WTC11 (cell line): ENCODE results near the gene FXYD6. TPM values are rescaled to one million over a fixed set of nuclear protein-coding genes. Genes with fewer than 3 reads are reported as not detected.

Experiments
- ATAC-seq: fragments of 200-7000 bp; cut with Tn5 transposase; 2 replicates; pipeline ENCODE4 v1.10.0; 2021; ENCODE audit warnings: mild to moderate bottlenecking, moderate library complexity
- CTCF ChIA-PET: fragments of 300-600 bp; sonication (Branson Sonifier 250); formaldehyde crosslinking; loops from one replicate; lab custom pipeline; 2021; ENCODE audit warnings: antibody characterized with exemption; lab: Charles Lee
- POLR2A ChIA-PET: fragments of 350-600 bp; sonication (Branson Sonifier 250); formaldehyde crosslinking; loops from one replicate; lab custom pipeline; 2021; ENCODE audit warnings: antibody characterized with exemption; lab: Charles Lee
- DNase-seq: peaks from one replicate; pipeline ENCODE4 v3.0.0; 2021; ENCODE audit warnings: low spot score
- H3K27ac Mint-ChIP-seq: 2 replicates; pipeline ENCODE4 v1.8.0; 2021; ENCODE audit warnings: mixed read lengths
- H3K27me3 Mint-ChIP-seq: 2 replicates; pipeline ENCODE4 v1.8.0; 2021; ENCODE audit warnings: low read depth, mild to moderate bottlenecking, moderate library complexity, mixed read lengths
- H3K36me3 Mint-ChIP-seq: 2 replicates; pipeline ENCODE4 v1.8.0; 2021; ENCODE audit warnings: mixed read lengths
- H3K4me1 Mint-ChIP-seq: 2 replicates; pipeline ENCODE4 v1.8.0; 2022; ENCODE audit warnings: mixed read lengths
- H3K4me3 Mint-ChIP-seq: 2 replicates; pipeline ENCODE4 v1.8.0; 2021; ENCODE audit warnings: mild to moderate bottlenecking, moderate library complexity, mixed read lengths
- H3K9me3 Mint-ChIP-seq: 2 replicates; pipeline ENCODE4 v1.8.0; 2021; ENCODE audit warnings: mixed read lengths
- AFF4 ChIP-seq: sonication (generic); formaldehyde crosslinking; IDR thresholded peaks from 2 replicates; pipeline ENCODE4 v1.8.1; 2023; ENCODE audit warnings: mild to moderate bottlenecking, missing genetic modification reagents, borderline replicate concordance
- AR ChIP-seq: fragments of 250-450 bp; sonication (Bioruptor Pico); IDR thresholded peaks from 2 replicates; pipeline ENCODE4 v1.9.0; 2021; ENCODE audit warnings: mild to moderate bottlenecking
- CTCF ChIP-seq: fragments of 200-600 bp; IDR thresholded peaks from 2 replicates; pipeline ENCODE4 v1.8.0; 2022; ENCODE audit warnings: antibody characterized with exemption
- IRF1 ChIP-seq: sonication (generic); formaldehyde crosslinking; IDR thresholded peaks from 2 replicates; pipeline ENCODE4 v1.8.0; 2023; ENCODE audit warnings: missing genetic modification reagents
- JAZF1 ChIP-seq: fragments of 250-450 bp; sonication (Bioruptor Pico); IDR thresholded peaks from 2 replicates; pipeline ENCODE4 v1.9.0; 2021; ENCODE audit warnings: moderate library complexity, mild to moderate bottlenecking, inconsistent platforms
- MYBL2 ChIP-seq: sonication (generic); formaldehyde crosslinking; IDR thresholded peaks from 2 replicates; pipeline ENCODE4 v1.8.1; 2023; ENCODE audit warnings: mild to moderate bottlenecking, moderate library complexity, missing genetic modification reagents
- NFE2L1 ChIP-seq: sonication (generic); formaldehyde crosslinking; IDR thresholded peaks from 2 replicates; pipeline ENCODE4 v1.8.1; 2023; ENCODE audit warnings: missing genetic modification reagents
- NFYB ChIP-seq: sonication (generic); formaldehyde crosslinking; conservative IDR thresholded peaks from 2 replicates; pipeline ENCODE4 v1.8.0; 2022; ENCODE audit warnings: low read depth, missing genetic modification reagents
- TEAD1 ChIP-seq: sonication (generic); formaldehyde crosslinking; IDR thresholded peaks from 2 replicates; pipeline ENCODE4 v1.8.0; 2022; ENCODE audit warnings: mild to moderate bottlenecking, missing genetic modification reagents
- TEAD4 ChIP-seq: sonication (generic); formaldehyde crosslinking; IDR thresholded peaks from 2 replicates; pipeline ENCODE4 v1.8.0; 2022; ENCODE audit warnings: mild to moderate bottlenecking, missing genetic modification reagents
- TP53 ChIP-seq: sonication (generic); formaldehyde crosslinking; IDR thresholded peaks from 2 replicates; pipeline ENCODE4 v1.8.1; 2023; ENCODE audit warnings: mild to moderate bottlenecking, missing genetic modification reagents
- ZNF138 ChIP-seq: sonication (generic); formaldehyde crosslinking; conservative IDR thresholded peaks from 2 replicates; pipeline ENCODE4 v1.8.1; 2022; ENCODE audit warnings: mild to moderate bottlenecking, moderate library complexity, missing genetic modification reagents
- ZNF423 ChIP-seq: fragments of 250-450 bp; sonication (Bioruptor Pico); IDR thresholded peaks from 2 replicates; pipeline ENCODE4 v2.1.2; 2022; ENCODE audit warnings: mild to moderate bottlenecking, moderate library complexity
- total RNA-seq: library from RNA; stranded (reverse); gene quantifications from 3 replicates; pipeline ENCODE4 v1.2.3, GENCODE V29; 2021
- TF ChIP-seq, protein P1 (sequence below): sonication (generic); formaldehyde crosslinking; IDR thresholded peaks from 2 replicates; pipeline ENCODE4 v1.8.0; 2023; ENCODE audit warnings: missing genetic modification reagents, mild to moderate bottlenecking, borderline replicate concordance
- TF ChIP-seq, protein P2 (sequence below): sonication (generic); formaldehyde crosslinking; IDR thresholded peaks from 2 replicates; pipeline ENCODE4 v1.8.1; 2023; ENCODE audit warnings: mild to moderate bottlenecking, missing genetic modification reagents
- TF ChIP-seq, protein P3 (sequence below): fragments of 250-450 bp; sonication (Bioruptor Pico); IDR thresholded peaks from 2 replicates; pipeline ENCODE4 v2.1.2; 2022; ENCODE audit warnings: mild to moderate bottlenecking, moderate library complexity

FXYD6 gene
- total RNA-seq, 1 experiment from 2014 or later, result 26.2 TPM

- H3K9me3 Mint-ChIP-seq, result no peaks in the 10 kb centered on the region
- POLR2A ChIA-PET, result interaction anchor here (1.1 kb wide), 1 partner anchor 17 kb away, joined by 6 read pairs; the partner anchor contains the start of gene FXYD6
- CTCF ChIA-PET, result interaction anchor here (3.1 to 3.3 kb wide), 2 partner anchors 16 to 87 kb away, joined by 23 to 35 read pairs; partner anchors contain the start of gene FXYD6
- ATAC-seq (no peak), DNase-seq (no peak)
- peaks cover 36% of the 10 kb centered on the region for H3K4me1 Mint-ChIP-seq
- H3K27ac Mint-ChIP-seq, result no peak overlapping the region
- H3K27me3 Mint-ChIP-seq, result no peaks in the 10 kb centered on the region
- H3K36me3 Mint-ChIP-seq, result no peaks in the 10 kb centered on the region
- no peak overlapping the region for H3K4me3 Mint-ChIP-seq
- TF ChIP-seq ZNF138 (CRISPR knock-in tag) (no peak), NFYB (CRISPR knock-in tag) (no peak), JAZF1 (no peak)
Measured at GRCh38 chr11:117859488-117860112, 16.9 kb downstream of the FXYD6 start.

DNA sequence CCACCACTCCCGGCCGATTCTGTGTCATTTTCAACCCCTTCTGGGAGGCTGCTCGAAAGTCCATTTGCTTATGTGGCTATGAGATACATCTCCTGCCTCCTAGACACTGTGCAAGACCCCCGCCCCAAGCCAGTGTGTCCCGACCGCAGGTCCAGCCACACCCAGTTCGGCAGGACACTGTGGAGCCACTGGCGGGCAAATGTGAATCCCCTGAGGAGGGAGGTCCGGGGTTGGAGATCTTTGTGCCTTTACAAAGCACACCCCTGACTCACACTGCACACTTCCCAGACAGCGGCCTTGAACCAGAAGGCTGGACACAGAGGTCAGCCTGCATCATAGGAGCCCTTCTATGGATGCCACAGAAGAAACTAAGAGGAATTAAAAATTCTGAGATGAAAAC is 17.4 kb downstream of the FXYD6 start:
- Mint-ChIP-seq H3K36me3 (no peaks in the 10 kb centered on the region), H3K9me3 (no peaks in the 10 kb centered on the region), H3K27ac (no peak overlapping the region), H3K27me3 (no peaks in the 10 kb centered on the region), H3K4me1 (peaks cover 40% of the 10 kb centered on the region), H3K4me3 (no peak overlapping the region)
- no peak for TF ChIP-seq TEAD1
- no peak for TF ChIP-seq CTCF
- TF ChIP-seq TP53, result no peak
- no peak for TF ChIP-seq TEAD4 (CRISPR knock-in tag)
- no peak for TF ChIP-seq NFE2L1 (CRISPR knock-in tag)
- TF ChIP-seq AR (CRISPR knock-in tag), result no peak
- TF ChIP-seq, protein P1, sequence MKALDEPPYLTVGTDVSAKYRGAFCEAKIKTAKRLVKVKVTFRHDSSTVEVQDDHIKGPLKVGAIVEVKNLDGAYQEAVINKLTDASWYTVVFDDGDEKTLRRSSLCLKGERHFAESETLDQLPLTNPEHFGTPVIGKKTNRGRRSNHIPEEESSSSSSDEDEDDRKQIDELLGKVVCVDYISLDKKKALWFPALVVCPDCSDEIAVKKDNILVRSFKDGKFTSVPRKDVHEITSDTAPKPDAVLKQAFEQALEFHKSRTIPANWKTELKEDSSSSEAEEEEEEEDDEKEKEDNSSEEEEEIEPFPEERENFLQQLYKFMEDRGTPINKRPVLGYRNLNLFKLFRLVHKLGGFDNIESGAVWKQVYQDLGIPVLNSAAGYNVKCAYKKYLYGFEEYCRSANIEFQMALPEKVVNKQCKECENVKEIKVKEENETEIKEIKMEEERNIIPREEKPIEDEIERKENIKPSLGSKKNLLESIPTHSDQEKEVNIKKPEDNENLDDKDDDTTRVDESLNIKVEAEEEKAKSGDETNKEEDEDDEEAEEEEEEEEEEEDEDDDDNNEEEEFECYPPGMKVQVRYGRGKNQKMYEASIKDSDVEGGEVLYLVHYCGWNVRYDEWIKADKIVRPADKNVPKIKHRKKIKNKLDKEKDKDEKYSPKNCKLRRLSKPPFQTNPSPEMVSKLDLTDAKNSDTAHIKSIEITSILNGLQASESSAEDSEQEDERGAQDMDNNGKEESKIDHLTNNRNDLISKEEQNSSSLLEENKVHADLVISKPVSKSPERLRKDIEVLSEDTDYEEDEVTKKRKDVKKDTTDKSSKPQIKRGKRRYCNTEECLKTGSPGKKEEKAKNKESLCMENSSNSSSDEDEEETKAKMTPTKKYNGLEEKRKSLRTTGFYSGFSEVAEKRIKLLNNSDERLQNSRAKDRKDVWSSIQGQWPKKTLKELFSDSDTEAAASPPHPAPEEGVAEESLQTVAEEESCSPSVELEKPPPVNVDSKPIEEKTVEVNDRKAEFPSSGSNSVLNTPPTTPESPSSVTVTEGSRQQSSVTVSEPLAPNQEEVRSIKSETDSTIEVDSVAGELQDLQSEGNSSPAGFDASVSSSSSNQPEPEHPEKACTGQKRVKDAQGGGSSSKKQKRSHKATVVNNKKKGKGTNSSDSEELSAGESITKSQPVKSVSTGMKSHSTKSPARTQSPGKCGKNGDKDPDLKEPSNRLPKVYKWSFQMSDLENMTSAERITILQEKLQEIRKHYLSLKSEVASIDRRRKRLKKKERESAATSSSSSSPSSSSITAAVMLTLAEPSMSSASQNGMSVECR (CRISPR knock-in tag), result no peak
- TF ChIP-seq, protein P2, sequence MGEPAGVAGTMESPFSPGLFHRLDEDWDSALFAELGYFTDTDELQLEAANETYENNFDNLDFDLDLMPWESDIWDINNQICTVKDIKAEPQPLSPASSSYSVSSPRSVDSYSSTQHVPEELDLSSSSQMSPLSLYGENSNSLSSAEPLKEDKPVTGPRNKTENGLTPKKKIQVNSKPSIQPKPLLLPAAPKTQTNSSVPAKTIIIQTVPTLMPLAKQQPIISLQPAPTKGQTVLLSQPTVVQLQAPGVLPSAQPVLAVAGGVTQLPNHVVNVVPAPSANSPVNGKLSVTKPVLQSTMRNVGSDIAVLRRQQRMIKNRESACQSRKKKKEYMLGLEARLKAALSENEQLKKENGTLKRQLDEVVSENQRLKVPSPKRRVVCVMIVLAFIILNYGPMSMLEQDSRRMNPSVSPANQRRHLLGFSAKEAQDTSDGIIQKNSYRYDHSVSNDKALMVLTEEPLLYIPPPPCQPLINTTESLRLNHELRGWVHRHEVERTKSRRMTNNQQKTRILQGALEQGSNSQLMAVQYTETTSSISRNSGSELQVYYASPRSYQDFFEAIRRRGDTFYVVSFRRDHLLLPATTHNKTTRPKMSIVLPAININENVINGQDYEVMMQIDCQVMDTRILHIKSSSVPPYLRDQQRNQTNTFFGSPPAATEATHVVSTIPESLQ (CRISPR knock-in tag), result no peak
- no peak for TF ChIP-seq AFF4 (CRISPR knock-in tag)
- no peak for TF ChIP-seq MYBL2 (CRISPR knock-in tag)
- no peak for TF ChIP-seq IRF1 (CRISPR knock-in tag)
- TF ChIP-seq ZNF423 (CRISPR knock-in tag), result no peak
- TF ChIP-seq, protein P3, sequence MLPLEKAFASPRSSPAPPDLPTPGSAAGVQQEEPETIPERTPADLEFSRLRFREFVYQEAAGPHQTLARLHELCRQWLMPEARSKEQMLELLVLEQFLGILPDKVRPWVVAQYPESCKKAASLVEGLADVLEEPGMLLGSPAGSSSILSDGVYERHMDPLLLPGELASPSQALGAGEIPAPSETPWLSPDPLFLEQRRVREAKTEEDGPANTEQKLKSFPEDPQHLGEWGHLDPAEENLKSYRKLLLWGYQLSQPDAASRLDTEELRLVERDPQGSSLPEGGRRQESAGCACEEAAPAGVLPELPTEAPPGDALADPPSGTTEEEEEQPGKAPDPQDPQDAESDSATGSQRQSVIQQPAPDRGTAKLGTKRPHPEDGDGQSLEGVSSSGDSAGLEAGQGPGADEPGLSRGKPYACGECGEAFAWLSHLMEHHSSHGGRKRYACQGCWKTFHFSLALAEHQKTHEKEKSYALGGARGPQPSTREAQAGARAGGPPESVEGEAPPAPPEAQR (CRISPR knock-in tag), result no peak
- ChIA-PET CTCF (interaction anchor here (3.3 kb wide), 1 partner anchor 17 kb away, joined by 23 read pairs; the partner anchor contains the start of gene FXYD6), POLR2A (no interaction called here)
- ATAC-seq (no peak), DNase-seq (no peak)
